Measurements from ENCODE around the gene PLA2G4D. TPM values are rescaled to one million over a fixed set of nuclear protein-coding genes. Genes with fewer than 3 reads are reported as not detected.

Gene PLA2G4D
- total and polyA plus RNA-seq, 8 donors = 0.18 to 3.2 (median 2.0) TPM; not detected in 4

GRCh38 chr15:42083916-42084315 is 10.4 kb downstream of the PLA2G4D start:
- no peaks in the 10 kb centered on the region for H3K9me3 ChIP-seq
- H3K4me3 ChIP-seq = no peak overlapping the region
- peaks cover 13 to 29% (median 23%) of the 10 kb centered on the region in 4 donors for H3K4me1 ChIP-seq
- 86 to 88% (median 86%) methylated on average over 13 of the region's 13 CpGs for WGBS, 5 donors
- intact Hi-C loops (cut with DNase I; ENCODE audit: low total_unique reads) = no loop called here
- H3K36me3 ChIP-seq = no peaks in the 10 kb centered on the region
- H3K27ac ChIP-seq = no peak overlapping the region
- peaks cover 0 to 53% (median 0%) of the 10 kb centered on the region in 3 donors for H3K27me3 ChIP-seq
- DNase-seq = peak in 1 of 2 donors; percentile 22
- no peak for TF ChIP-seq POLR2AphosphoS5 (IDR thresholded peaks at IDR 0.05)
- no peak for TF ChIP-seq EP300 (IDR thresholded peaks at IDR 0.05)
- TF ChIP-seq CTCF (IDR thresholded peaks at IDR 0.05) = no peak
- no peak for TF ChIP-seq POLR2A (IDR thresholded peaks at IDR 0.05)

- 60 to 97% (median 92%) methylated on average over 1 to 3 of the region's 3 CpGs for WGBS, 5 donors
- Histone ChIP-seq H3K27me3 (peaks cover 0 to 53% (median 0%) of the 10 kb centered on the region in 3 donors), H3K36me3 (no peaks in the 10 kb centered on the region), H3K27ac (no peak overlapping the region), H3K9me3 (no peaks in the 10 kb centered on the region), H3K4me1 (peaks cover 9 to 25% (median 19%) of the 10 kb centered on the region in 4 donors), H3K4me3 (no peak overlapping the region)
- DNase-seq = peak in 1 of 2 donors; percentile 24
- intact Hi-C loops (cut with DNase I; ENCODE audit: low total_unique reads) = no loop called here
- no peak for TF ChIP-seq CTCF (IDR thresholded peaks at IDR 0.05)
- no peak for TF ChIP-seq EP300 (IDR thresholded peaks at IDR 0.05)
- no peak for TF ChIP-seq POLR2AphosphoS5 (IDR thresholded peaks at IDR 0.05)
- no peak for TF ChIP-seq POLR2A (IDR thresholded peaks at IDR 0.05)
These were observed 10.8 kb downstream of the PLA2G4D start for GRCh38 chr15:42083605-42083908.

- Histone ChIP-seq H3K27ac (no peak overlapping the region), H3K36me3 (no peaks in the 10 kb centered on the region), H3K27me3 (peaks cover 0 to 51% (median 0%) of the 10 kb centered on the region in 3 donors), H3K4me1 (peaks cover 4 to 21% (median 15%) of the 10 kb centered on the region in 4 donors), H3K9me3 (no peaks in the 10 kb centered on the region), H3K4me3 (no peak overlapping the region)
- TF ChIP-seq CTCF (IDR thresholded peaks at IDR 0.05) (no peak), EP300 (IDR thresholded peaks at IDR 0.05) (no peak), POLR2A (IDR thresholded peaks at IDR 0.05) (no peak), POLR2AphosphoS5 (IDR thresholded peaks at IDR 0.05) (no peak)
- intact Hi-C loops (cut with DNase I; ENCODE audit: low total_unique reads) = no loop called here
- peak in 1 of 2 donors; percentile 24 for DNase-seq
- 88 to 92% (median 90%) methylated on average over 10 to 17 of the region's 17 CpGs for WGBS, 5 donors
These were observed 11.3 kb downstream of the PLA2G4D start for GRCh38 chr15:42082823-42083604.

GRCh38 chr15:42082141-42082540 is 12.2 kb downstream of the PLA2G4D start:
- Histone ChIP-seq H3K4me1 (peaks cover 0 to 22% (median 15%) of the 10 kb centered on the region in 4 donors), H3K36me3 (no peaks in the 10 kb centered on the region), H3K27me3 (peaks cover 0 to 45% (median 0%) of the 10 kb centered on the region in 3 donors), H3K4me3 (no peak overlapping the region), H3K9me3 (no peaks in the 10 kb centered on the region), H3K27ac (no peak overlapping the region)
- WGBS, 5 donors = 70 to 100% (median 91%) methylated on average over 1 of the region's 1 CpG
- DNase-seq = no peak
- TF ChIP-seq EP300 (IDR thresholded peaks at IDR 0.05) (no peak), POLR2AphosphoS5 (IDR thresholded peaks at IDR 0.05) (no peak), CTCF (IDR thresholded peaks at IDR 0.05) (no peak), POLR2A (IDR thresholded peaks at IDR 0.05) (no peak)
- intact Hi-C loops (cut with DNase I; ENCODE audit: low total_unique reads) = no loop called here
